ENCODE measurements around the gene BMPER.

Gene BMPER

GRCh38 chr7:34062826-34063225, 157.5 kb downstream of the BMPER start:
- no peak overlapping the region for H3K4me3 Mint-ChIP-seq
- no peak overlapping the region for H3K27ac Mint-ChIP-seq
- H3K4me1 Mint-ChIP-seq: no peaks in the 10 kb centered on the region
- H3K9me3 Mint-ChIP-seq: no peaks in the 10 kb centered on the region
- no peak for ATAC-seq
- DNase-seq (ENCODE audit: low spot score in 2 of 2): no peak
- no peaks in the 10 kb centered on the region for H3K36me3 Mint-ChIP-seq

GRCh38 chr7:34064519-34065158, 159.3 kb downstream of the BMPER start:
- no peak for DNase-seq (ENCODE audit: low spot score in 2 of 2)
- H3K4me3 Mint-ChIP-seq: no peak overlapping the region
- H3K4me1 Mint-ChIP-seq: no peaks in the 10 kb centered on the region
- no peaks in the 10 kb centered on the region for H3K9me3 Mint-ChIP-seq
- no peak for ATAC-seq
- no peaks in the 10 kb centered on the region for H3K36me3 Mint-ChIP-seq
- no peak overlapping the region for H3K27ac Mint-ChIP-seq

GRCh38 chr7:34066411-34066810, 161.1 kb downstream of the BMPER start:
- DNase-seq (ENCODE audit: low spot score in 2 of 2) (no peak), ATAC-seq (no peak)
- Mint-ChIP-seq H3K36me3 (no peaks in the 10 kb centered on the region), H3K9me3 (no peaks in the 10 kb centered on the region), H3K4me3 (no peak overlapping the region), H3K27ac (no peak overlapping the region), H3K4me1 (no peaks in the 10 kb centered on the region)

DNA sequence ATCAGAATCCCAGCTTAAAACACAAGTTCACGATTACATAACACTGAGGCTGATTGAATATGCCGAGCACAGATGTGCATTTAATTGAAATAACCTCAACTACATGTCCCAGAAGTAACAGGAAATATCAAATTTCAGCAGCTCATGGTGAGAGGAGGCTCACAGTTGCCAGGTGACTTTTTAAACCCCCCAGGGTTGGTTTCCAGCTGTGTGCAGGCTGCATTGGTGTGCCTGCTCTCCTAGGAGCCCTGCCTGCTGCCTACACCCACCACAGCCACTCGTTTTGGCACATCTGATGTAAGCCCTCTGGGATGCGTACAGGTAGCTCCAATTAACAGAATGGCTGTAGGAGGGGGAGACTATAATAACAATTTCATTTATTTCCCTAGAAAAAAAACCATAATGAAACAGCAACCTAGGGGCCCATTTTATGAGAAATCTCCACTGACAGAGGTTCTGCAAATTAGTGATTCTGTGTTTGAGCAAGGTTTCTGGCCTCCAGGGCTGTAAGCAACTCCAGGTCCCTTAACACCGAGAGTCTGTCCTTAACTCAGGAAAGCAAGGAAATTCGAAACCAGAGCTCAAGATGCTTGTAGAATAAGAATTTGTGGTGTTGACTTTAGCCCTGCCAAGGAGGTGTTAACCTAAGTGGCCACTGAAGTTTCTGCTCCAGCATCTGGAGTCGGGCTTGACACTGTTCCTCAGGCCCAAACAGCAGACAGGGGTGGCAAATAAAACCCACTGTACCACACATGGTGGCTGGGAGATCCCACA, 161.9 kb downstream of the BMPER start:
- Mint-ChIP-seq H3K27ac (no peak overlapping the region), H3K36me3 (no peaks in the 10 kb centered on the region)
- ATAC-seq: no peak

DNA sequence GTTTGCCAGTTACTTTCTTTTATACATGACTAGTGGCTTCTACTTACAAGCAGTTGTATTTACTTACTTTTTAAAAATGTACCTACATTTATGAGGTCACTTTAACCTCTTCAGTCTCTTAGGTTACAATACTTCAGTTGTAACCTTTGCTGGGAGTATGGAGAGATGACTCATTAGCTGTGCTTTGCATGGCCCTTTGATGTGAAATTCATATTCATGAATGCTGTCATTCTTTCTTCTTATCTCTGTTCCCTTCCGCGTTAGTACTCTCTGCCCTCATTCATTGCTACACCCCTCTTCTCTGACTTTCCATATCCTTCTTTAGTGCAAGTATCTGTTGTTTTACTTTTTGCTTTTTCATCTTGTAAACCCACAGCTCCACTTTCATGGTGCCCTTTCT, 164.3 kb downstream of the BMPER start:
- no peak overlapping the region for H3K4me3 Mint-ChIP-seq
- no peaks in the 10 kb centered on the region for H3K4me1 Mint-ChIP-seq
- ATAC-seq (no peak), DNase-seq (ENCODE audit: low spot score in 2 of 2) (no peak)
- no peaks in the 10 kb centered on the region for H3K36me3 Mint-ChIP-seq
- no peaks in the 10 kb centered on the region for H3K9me3 Mint-ChIP-seq
- H3K27ac Mint-ChIP-seq: no peak overlapping the region

More for the DNA sequence above, 161.9 kb downstream of the BMPER start:
- no peak for DNase-seq (ENCODE audit: low spot score in 2 of 2)
- no peak overlapping the region for H3K4me3 Mint-ChIP-seq
- H3K9me3 Mint-ChIP-seq: no peaks in the 10 kb centered on the region
- no peaks in the 10 kb centered on the region for H3K4me1 Mint-ChIP-seq

- Mint-ChIP-seq H3K9me3 (no peaks in the 10 kb centered on the region), H3K36me3 (no peaks in the 10 kb centered on the region), H3K4me3 (no peak overlapping the region), H3K4me1 (no peaks in the 10 kb centered on the region), H3K27ac (no peak overlapping the region)
- DNase-seq (ENCODE audit: low spot score in 2 of 2): no peak
- no peak for ATAC-seq
Observed at GRCh38 chr7:34070511-34071323, 165.4 kb downstream of the BMPER start.

- no peak overlapping the region for H3K4me3 Mint-ChIP-seq
- H3K27ac Mint-ChIP-seq: no peak overlapping the region
- no peaks in the 10 kb centered on the region for H3K36me3 Mint-ChIP-seq
- H3K9me3 Mint-ChIP-seq: no peaks in the 10 kb centered on the region
- ATAC-seq (no peak), DNase-seq (ENCODE audit: low spot score in 2 of 2) (no peak)
- H3K4me1 Mint-ChIP-seq: no peaks in the 10 kb centered on the region
Observed at GRCh38 chr7:34073676-34074075, 168.3 kb downstream of the BMPER start.

DNA sequence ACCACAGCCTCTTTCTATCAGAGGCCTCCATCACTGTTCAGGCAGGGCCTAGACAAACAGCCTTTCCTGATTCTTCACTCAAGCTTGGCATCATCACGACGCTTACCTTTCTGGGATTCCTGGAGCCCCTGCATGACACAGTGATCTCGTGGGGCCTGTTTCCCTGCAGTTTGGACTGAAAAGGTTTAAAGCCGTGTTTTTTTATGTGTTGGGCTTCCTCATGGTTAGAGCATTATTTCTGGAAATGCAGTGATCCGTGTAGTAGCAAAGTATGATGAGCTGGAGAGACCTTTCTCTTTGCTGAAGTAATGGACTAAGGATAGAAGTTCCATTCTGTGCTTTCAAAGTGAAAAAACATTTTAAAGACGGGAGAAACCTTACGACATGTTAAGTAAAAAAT, 169.1 kb downstream of the BMPER start:
- no peak overlapping the region for H3K27ac Mint-ChIP-seq
- H3K4me1 Mint-ChIP-seq: no peaks in the 10 kb centered on the region
- no peaks in the 10 kb centered on the region for H3K9me3 Mint-ChIP-seq
- DNase-seq (ENCODE audit: low spot score in 2 of 2) (no peak), ATAC-seq (no peak)
- H3K36me3 Mint-ChIP-seq: no peaks in the 10 kb centered on the region
- H3K4me3 Mint-ChIP-seq: no peak overlapping the region

DNA sequence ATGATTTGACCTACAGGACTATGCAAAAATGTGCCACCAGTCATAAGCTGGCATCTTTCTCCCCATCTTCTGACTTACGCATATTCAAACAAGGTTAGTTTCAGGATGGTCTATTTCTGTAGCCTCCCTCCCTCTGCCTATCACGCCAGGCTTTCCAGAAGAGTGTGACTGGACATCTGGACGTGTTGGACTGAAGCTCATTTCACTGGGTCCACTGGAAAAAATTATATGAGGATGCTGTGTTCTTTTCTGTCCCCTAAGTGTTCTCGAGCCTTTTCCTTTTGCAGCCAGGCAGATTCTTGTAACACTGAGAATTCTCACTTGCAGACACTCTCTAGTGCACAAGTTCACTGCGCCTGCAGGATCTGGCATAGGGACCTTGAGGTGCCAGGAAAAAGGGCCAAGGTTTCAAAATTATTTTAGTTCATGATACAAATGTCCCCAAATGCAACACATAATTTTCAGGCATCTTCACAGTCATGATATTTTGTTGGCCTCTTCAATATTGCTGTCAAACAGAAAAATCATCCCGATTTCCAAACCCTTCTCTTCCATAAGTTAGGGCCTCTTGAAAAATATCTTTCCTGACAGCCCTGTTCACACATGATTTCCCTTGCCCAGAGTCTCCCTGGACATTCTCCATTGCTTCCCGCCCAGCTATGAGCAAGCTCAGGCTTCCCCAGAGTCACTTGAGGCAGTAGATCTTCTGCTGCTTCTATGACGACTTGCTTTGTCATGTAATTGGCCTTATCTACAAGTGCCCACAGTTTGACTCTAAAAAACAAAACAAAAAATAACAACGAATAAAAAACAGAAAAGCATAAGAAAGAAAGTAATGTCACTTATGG, 170.4 kb downstream of the BMPER start:
- Mint-ChIP-seq H3K4me1 (no peaks in the 10 kb centered on the region), H3K27ac (no peak overlapping the region), H3K36me3 (no peaks in the 10 kb centered on the region), H3K9me3 (no peaks in the 10 kb centered on the region), H3K4me3 (no peak overlapping the region)
- no peak for DNase-seq (ENCODE audit: low spot score in 2 of 2)
- no peak for ATAC-seq

DNA sequence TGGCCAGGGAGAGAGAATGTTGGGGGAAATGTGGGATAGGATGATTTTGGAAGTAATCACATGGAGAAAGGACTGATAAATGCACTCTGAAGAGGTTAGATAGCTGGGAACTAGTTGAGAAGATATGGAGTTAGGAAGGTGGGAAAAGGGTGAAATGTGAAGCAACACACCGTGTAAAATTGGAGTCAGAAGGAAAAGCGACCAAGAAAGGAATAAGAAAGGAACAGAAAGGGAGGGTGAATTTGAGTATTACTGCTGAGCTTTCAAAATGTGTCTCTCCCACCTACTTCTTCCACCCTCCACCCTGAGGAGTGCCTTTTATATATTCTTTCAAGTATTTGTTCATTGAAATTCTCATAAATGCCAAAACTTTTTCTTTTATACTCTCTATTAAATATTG, 171.8 kb downstream of the BMPER start:
- Mint-ChIP-seq H3K27ac (no peak overlapping the region), H3K4me1 (no peaks in the 10 kb centered on the region), H3K9me3 (no peaks in the 10 kb centered on the region), H3K36me3 (no peaks in the 10 kb centered on the region), H3K4me3 (no peak overlapping the region)
- DNase-seq (ENCODE audit: low spot score in 2 of 2): no peak
- ATAC-seq: no peak

GRCh38 chr7:34078864-34079263, 173.5 kb downstream of the BMPER start:
- H3K4me3 Mint-ChIP-seq: no peak overlapping the region
- H3K27ac Mint-ChIP-seq: no peak overlapping the region
- DNase-seq (ENCODE audit: low spot score in 2 of 2): no peak
- H3K4me1 Mint-ChIP-seq: no peaks in the 10 kb centered on the region
- no peaks in the 10 kb centered on the region for H3K36me3 Mint-ChIP-seq
- ATAC-seq: no peak
- no peaks in the 10 kb centered on the region for H3K9me3 Mint-ChIP-seq

DNA sequence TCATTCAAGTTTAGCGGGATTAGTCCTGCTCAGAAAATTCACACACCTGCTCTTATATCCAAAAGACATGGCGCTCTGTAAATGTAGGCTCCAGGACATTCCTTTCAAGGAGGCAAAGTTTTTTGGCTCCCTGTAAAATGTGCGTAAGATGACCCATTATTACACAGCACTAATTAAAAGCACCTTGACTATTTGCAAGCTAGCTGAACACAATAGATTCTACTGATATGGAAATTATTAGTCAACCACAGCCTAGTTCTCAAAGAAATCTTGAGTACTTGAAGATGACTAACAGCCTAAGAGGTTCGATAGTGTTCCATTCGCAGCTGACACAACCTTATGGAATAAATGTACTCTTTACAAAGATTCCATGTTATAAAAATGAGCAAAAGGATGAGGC, 175.2 kb downstream of the BMPER start:
- no peak overlapping the region for H3K4me3 Mint-ChIP-seq
- ATAC-seq (no peak), DNase-seq (ENCODE audit: low spot score in 2 of 2) (no peak)
- no peaks in the 10 kb centered on the region for H3K4me1 Mint-ChIP-seq
- H3K9me3 Mint-ChIP-seq: no peaks in the 10 kb centered on the region
- H3K27ac Mint-ChIP-seq: no peak overlapping the region
- H3K36me3 Mint-ChIP-seq: no peaks in the 10 kb centered on the region

- H3K4me1 Mint-ChIP-seq: no peaks in the 10 kb centered on the region
- ATAC-seq: no peak
- no peaks in the 10 kb centered on the region for H3K9me3 Mint-ChIP-seq
- no peaks in the 10 kb centered on the region for H3K36me3 Mint-ChIP-seq
- DNase-seq (ENCODE audit: low spot score in 2 of 2): no peak
- H3K4me3 Mint-ChIP-seq: no peak overlapping the region
- no peak overlapping the region for H3K27ac Mint-ChIP-seq
Observed at GRCh38 chr7:34081935-34082334, 176.6 kb downstream of the BMPER start.

DNA sequence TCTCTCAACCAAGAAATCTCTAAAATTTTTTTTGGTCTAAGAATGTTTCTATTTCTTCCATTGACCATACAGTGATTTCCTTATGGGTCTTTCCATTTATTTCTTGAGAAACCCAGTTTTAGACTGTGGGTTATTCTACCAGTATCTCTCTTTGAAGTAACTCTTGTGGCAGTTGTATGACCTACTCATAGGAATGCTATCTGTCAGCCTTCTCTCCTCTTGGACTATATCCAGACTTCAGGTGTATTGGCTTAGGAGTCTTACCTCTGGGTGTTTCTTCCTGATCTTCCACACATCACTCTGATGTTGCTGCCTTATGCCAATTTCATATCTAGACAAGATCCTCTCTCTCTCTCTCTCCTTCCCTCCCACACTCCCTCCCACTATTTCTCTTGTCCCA, 178.1 kb downstream of the BMPER start:
- Mint-ChIP-seq H3K9me3 (no peaks in the 10 kb centered on the region), H3K4me3 (no peak overlapping the region), H3K4me1 (no peaks in the 10 kb centered on the region), H3K27ac (no peak overlapping the region), H3K36me3 (no peaks in the 10 kb centered on the region)
- no peak for ATAC-seq
- DNase-seq (ENCODE audit: low spot score in 2 of 2): no peak

DNA sequence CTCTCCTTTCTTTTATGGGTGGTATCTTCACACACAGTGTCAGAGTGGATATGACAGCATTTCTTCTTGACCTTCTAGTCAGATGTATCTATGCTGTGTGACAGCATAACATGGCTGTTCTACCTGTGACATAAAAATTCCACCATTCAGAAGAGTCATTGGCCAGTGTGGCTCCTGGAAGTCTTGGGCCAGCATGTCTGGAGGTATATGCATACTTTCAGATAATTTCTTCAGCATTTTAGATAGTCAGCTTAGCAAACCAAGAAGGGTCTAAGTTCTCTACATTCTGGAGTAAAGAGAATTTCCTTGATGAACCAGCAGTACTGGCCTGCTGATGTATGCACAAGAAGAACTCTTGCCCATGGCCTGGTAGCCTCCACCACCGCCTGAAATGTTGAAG, 179.3 kb downstream of the BMPER start:
- no peaks in the 10 kb centered on the region for H3K36me3 Mint-ChIP-seq
- H3K4me1 Mint-ChIP-seq: no peaks in the 10 kb centered on the region
- ATAC-seq (no peak), DNase-seq (ENCODE audit: low spot score in 2 of 2) (no peak)
- H3K27ac Mint-ChIP-seq: no peak overlapping the region
- no peak overlapping the region for H3K4me3 Mint-ChIP-seq
- no peaks in the 10 kb centered on the region for H3K9me3 Mint-ChIP-seq

All from stimulated activated effector memory CD8-positive, alpha-beta T cell treated with anti-CD3 and anti-CD28 coated beads, Interleukin-12 subunit alpha, Interleukin-12 subunit beta, amount 100 ng/mL, for 72 hours (primary cell).